K562 (cell line): Measurements from ENCODE around the gene SIGLEC9.

Experiments
- AFF4 ChIP-seq: sonication (generic); formaldehyde crosslinking; IDR thresholded peaks from 2 replicates; pipeline ENCODE4 v1.8.0; 2023; ENCODE audit warnings: mild to moderate bottlenecking, missing genetic modification reagents
- RERE ChIP-seq: sonication (generic); formaldehyde crosslinking; IDR thresholded peaks from 2 replicates; pipeline ENCODE4 v1.8.0; 2023; ENCODE audit warnings: missing genetic modification reagents, mild to moderate bottlenecking, borderline replicate concordance
- SMAD1 ChIP-seq: fragments of 150-350 bp; IDR thresholded peaks from 2 replicates; pipeline ENCODE4 v1.6.1; 2014; ENCODE audit warnings: low read length, low read depth; ENCODE audit not compliant: partially characterized antibody
- ZNF217 ChIP-seq: sonication (generic); formaldehyde crosslinking; IDR thresholded peaks from 2 replicates; pipeline ENCODE4 v1.8.0; 2022; ENCODE audit warnings: mild to moderate bottlenecking, missing genetic modification reagents

- no peak for TF ChIP-seq SMAD1
- TF ChIP-seq RERE (CRISPR knock-in tag) = no peak
- no peak for TF ChIP-seq ZNF217 (CRISPR knock-in tag)
- TF ChIP-seq AFF4 (CRISPR knock-in tag) = no peak
Measured at GRCh38 chr19:51136851-51137551, 12.3 kb downstream of the SIGLEC9 start.
